K562 (cell line): ENCODE data around the gene HAP1. TPM values are rescaled to one million over a fixed set of nuclear protein-coding genes. Genes with fewer than 3 reads are reported as not detected.
A peak's percentile ranks its signal among the peaks of the same experiment; 100 is the strongest.

Experiments used
- BCOR ChIP-seq: fragments of 450-650 bp; IDR thresholded peaks from 2 replicates; pipeline ENCODE4 v1.6.1; 2016
- BRD4 ChIP-seq: fragments of 200-600 bp; sonication (generic); IDR thresholded peaks from 2 replicates; pipeline ENCODE4 v1.6.1; 2017; ENCODE audit warnings: inconsistent platforms
- CCNT2 ChIP-seq: IDR thresholded peaks from 2 replicates; pipeline ENCODE4 v1.6.1; 2011; ENCODE audit warnings: borderline replicate concordance, low read depth, mild to moderate bottlenecking, moderate library complexity, mixed read lengths, low read length; ENCODE audit not compliant: insufficient read length; ENCODE audit errors: extremely low read depth
- GTF2A2 ChIP-seq: IDR thresholded peaks from 2 replicates; pipeline ENCODE4 v1.6.1; 2016; ENCODE audit warnings: mild to moderate bottlenecking, missing genetic modification characterization, missing compliant biosample characterization
- HEY1 ChIP-seq: fragments of 250-450 bp; sonication (Bioruptor Pico); IDR thresholded peaks from 2 replicates; pipeline ENCODE4 v1.5.0; 2020; ENCODE audit warnings: mild to moderate bottlenecking, moderate library complexity, borderline replicate concordance
- MXI1 ChIP-seq: IDR thresholded peaks from 2 replicates; pipeline ENCODE4 v1.6.1; 2011; ENCODE audit warnings: low read depth, mild to moderate bottlenecking, improper control_type of control experiment, low read length
- NELFE ChIP-seq: IDR thresholded peaks from 2 replicates; pipeline ENCODE4 v1.6.1; 2011; ENCODE audit warnings: mild to moderate bottlenecking; ENCODE audit not compliant: insufficient read depth, insufficient read length
- SMC3 ChIP-seq: conservative IDR thresholded peaks from 2 replicates; pipeline ENCODE4 v1.6.1; 2011; ENCODE audit warnings: low read depth, low read length, improper control_type of control experiment; ENCODE audit not compliant: insufficient read depth
- TAF9B ChIP-seq: fragments of 450-650 bp; IDR thresholded peaks from 2 replicates; pipeline ENCODE4 v1.6.1; 2018; ENCODE audit warnings: mild to moderate bottlenecking; ENCODE audit not compliant: partially characterized antibody
- TOE1 ChIP-seq, 2 experiments: fragments of 450-650 bp in 1 of 2; sonication (generic) in 1 of 2; formaldehyde crosslinking in 1 of 2; IDR thresholded peaks; 2 replicates each; pipeline versions ENCODE4 v1.7.1 to v1.8.0; 2016 to 2022; ENCODE audit warnings: borderline replicate concordance in 2 of 2, mild to moderate bottlenecking in 2 of 2, antibody characterized with exemption in 1 of 2, inconsistent platforms in 1 of 2, low read depth in 1 of 2, missing genetic modification reagents in 1 of 2, moderate library complexity in 1 of 2
- WHSC1 ChIP-seq: IDR thresholded peaks from one replicate; pipeline ENCODE4 v1.6.1; 2012; ENCODE audit warnings: low read length, control low read depth, inconsistent platforms
- ZNF23 ChIP-seq: fragments of 250-450 bp; sonication (Bioruptor Pico); IDR thresholded peaks from 2 replicates; pipeline ENCODE4 v1.4.0; 2020; ENCODE audit warnings: mild to moderate bottlenecking
- ZNF707 ChIP-seq: fragments of 250-450 bp; sonication (Bioruptor Pico); conservative IDR thresholded peaks from 2 replicates; pipeline ENCODE4 v1.8.0; 2022; ENCODE audit warnings: inconsistent platforms, mild to moderate bottlenecking, moderate library complexity
- ZNF75A ChIP-seq: fragments of 450-650 bp; formaldehyde crosslinking; IDR thresholded peaks from 2 replicates; pipeline ENCODE4 v1.4.0; 2020; ENCODE audit warnings: mild to moderate bottlenecking
- polyA plus RNA-seq, 8 experiments: library from polyadenylated mRNA; depleted of rRNA in 4 of 8; stranded (reverse) in 5 of 8; unstranded in 3 of 8; fragments of >200 nt; fragmentation: Nextera tagmentation in 2 of 8; fragmentation: Illumina TruSeq in 1 of 8; extraction: Ambion mirVana in 2 of 8; extraction: Trizol in 1 of 8; gene quantifications; 2 replicates each; pipeline versions ENCODE4 v1.2.1 to v1.2.3, GENCODE V29; 2011 to 2014; ENCODE audit warnings: inconsistent platforms in 1 of 8, missing spikeins in 1 of 8
- total RNA-seq, 7 experiments: library from RNA; depleted of rRNA in 6 of 7; stranded (reverse); fragments of >200 nt in 6 of 7; fragmentation: Illumina TruSeq in 2 of 7; extraction: Trizol in 2 of 7; gene quantifications; 2 replicates each; pipeline versions ENCODE4 v1.2.1 to v1.2.3, GENCODE V29; 2011 to 2021; ENCODE audit warnings: low replicate concordance in 1 of 7
- TF ChIP-seq, protein P1 (sequence below): IDR thresholded peaks from 2 replicates; pipeline ENCODE4 v1.6.1; 2012; ENCODE audit warnings: low read depth, low read length, improper control_type of control experiment, borderline replicate concordance
- TF ChIP-seq, protein P2 (sequence below): fragments of 450-650 bp; formaldehyde crosslinking; IDR thresholded peaks from 2 replicates; pipeline ENCODE4 v1.4.0; 2022; ENCODE audit warnings: missing genetic modification characterization
- TF ChIP-seq, protein P3 (sequence below): fragments of 150-350 bp; IDR thresholded peaks from 2 replicates; pipeline ENCODE4 v1.6.1; 2014; ENCODE audit warnings: low read depth, mild to moderate bottlenecking, low read length, borderline replicate concordance

The HAP1 gene
- total and polyA plus RNA-seq, 9 of the 15 experiments (the other 6 are each of a cell fraction or from before 2014, with no cell fraction given) = under 0.01 to 0.09 (median 0.04) TPM; not detected in 6

DNA sequence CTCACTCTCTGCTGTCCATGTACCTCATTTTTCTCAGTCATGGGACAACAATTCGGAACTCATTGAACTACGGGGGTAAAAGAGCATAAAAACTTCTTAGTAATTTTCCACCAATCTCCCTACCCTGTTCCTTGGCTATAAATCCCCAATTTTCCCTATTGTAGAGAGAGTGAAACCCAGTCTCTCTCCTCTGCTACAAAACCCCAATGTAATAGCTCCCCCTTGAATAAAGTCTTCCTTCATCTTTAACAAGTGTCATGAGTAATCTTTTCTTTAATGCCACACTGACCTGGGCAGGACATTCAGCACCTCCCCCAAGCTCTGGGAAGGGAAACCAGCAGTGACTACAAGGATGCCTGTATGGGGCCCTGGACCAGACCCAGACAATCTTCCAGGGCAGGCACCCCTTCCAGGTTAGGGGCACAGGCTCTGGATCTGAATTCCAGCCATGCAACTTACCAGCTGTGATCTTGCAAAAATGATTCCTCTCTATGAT is 56.0 kb downstream of the HAP1 start (continued):
- TF ChIP-seq BCOR (no peak), BRD4 (peak; percentile 95), NELFE (peak; percentile 23), SMC3 (no peak), ZNF23 (CRISPR knock-in tag) (peak; percentile 92), MXI1 (peak; percentile 79; the same call in 1 of the 2 replicates), HEY1 (CRISPR knock-in tag) (peak; percentile 99), WHSC1 (no peak), CCNT2 (no peak), ZNF707 (CRISPR knock-in tag) (no peak), TAF9B (peak; percentile 88), TOE1 (IDR thresholded peaks at IDR 0.05; ENCODE audit: borderline replicate concordance) (peak; percentile 53), TOE1 (CRISPR knock-in tag; IDR thresholded peaks at IDR 0.05; ENCODE audit: borderline replicate concordance, low read depth) (no peak), GTF2A2 (tag) (peak; percentile 95), ZNF75A (CRISPR knock-in tag) (no peak)
- TF ChIP-seq, protein P1, sequence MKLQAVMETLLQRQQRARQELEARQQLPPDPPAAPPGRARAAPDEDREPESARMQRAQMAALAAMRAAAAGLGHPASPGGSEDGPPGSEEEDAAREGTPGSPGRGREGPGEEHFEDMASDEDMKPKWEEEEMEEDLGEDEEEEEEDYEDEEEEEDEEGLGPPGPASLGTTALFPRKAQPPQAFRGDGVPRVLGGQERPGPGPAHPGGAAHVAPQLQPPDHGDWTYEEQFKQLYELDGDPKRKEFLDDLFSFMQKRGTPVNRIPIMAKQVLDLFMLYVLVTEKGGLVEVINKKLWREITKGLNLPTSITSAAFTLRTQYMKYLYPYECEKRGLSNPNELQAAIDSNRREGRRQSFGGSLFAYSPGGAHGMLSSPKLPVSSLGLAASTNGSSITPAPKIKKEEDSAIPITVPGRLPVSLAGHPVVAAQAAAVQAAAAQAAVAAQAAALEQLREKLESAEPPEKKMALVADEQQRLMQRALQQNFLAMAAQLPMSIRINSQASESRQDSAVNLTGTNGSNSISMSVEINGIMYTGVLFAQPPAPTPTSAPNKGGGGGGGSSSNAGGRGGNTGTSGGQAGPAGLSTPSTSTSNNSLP = no peak
- TF ChIP-seq, protein P2, sequence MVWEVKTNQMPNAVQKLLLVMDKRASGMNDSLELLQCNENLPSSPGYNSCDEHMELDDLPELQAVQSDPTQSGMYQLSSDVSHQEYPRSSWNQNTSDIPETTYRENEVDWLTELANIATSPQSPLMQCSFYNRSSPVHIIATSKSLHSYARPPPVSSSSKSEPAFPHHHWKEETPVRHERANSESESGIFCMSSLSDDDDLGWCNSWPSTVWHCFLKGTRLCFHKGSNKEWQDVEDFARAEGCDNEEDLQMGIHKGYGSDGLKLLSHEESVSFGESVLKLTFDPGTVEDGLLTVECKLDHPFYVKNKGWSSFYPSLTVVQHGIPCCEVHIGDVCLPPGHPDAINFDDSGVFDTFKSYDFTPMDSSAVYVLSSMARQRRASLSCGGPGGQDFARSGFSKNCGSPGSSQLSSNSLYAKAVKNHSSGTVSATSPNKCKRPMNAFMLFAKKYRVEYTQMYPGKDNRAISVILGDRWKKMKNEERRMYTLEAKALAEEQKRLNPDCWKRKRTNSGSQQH (CRISPR knock-in tag) = peak; percentile 100
- TF ChIP-seq, protein P3, sequence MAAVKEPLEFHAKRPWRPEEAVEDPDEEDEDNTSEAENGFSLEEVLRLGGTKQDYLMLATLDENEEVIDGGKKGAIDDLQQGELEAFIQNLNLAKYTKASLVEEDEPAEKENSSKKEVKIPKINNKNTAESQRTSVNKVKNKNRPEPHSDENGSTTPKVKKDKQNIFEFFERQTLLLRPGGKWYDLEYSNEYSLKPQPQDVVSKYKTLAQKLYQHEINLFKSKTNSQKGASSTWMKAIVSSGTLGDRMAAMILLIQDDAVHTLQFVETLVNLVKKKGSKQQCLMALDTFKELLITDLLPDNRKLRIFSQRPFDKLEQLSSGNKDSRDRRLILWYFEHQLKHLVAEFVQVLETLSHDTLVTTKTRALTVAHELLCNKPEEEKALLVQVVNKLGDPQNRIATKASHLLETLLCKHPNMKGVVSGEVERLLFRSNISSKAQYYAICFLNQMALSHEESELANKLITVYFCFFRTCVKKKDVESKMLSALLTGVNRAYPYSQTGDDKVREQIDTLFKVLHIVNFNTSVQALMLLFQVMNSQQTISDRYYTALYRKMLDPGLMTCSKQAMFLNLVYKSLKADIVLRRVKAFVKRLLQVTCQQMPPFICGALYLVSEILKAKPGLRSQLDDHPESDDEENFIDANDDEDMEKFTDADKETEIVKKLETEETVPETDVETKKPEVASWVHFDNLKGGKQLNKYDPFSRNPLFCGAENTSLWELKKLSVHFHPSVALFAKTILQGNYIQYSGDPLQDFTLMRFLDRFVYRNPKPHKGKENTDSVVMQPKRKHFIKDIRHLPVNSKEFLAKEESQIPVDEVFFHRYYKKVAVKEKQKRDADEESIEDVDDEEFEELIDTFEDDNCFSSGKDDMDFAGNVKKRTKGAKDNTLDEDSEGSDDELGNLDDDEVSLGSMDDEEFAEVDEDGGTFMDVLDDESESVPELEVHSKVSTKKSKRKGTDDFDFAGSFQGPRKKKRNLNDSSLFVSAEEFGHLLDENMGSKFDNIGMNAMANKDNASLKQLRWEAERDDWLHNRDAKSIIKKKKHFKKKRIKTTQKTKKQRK = peak; percentile 56; the same call in 1 of the 2 replicates
